Tibial nerve (tissue), 4 donors: ENCODE results near the gene OTOG. TPM values are rescaled to one million over a fixed set of nuclear protein-coding genes. Genes with fewer than 3 reads are reported as not detected.

Experiments
- DNase-seq, 2 donors: peaks; one replicate each; pipeline ENCODE4 v3.0.0-alpha.2; 2019; ENCODE audit warnings: low spot score in 2 of 2
- H3K27ac ChIP-seq, 4 donors: fragments of 200-600 bp; sonication (generic) in 3 of 4; one replicate each; pipeline ENCODE4 v1.5.1; 2017 to 2019; ENCODE audit warnings: mild to moderate bottlenecking in 1 of 4
- H3K27me3 ChIP-seq, 2 donors: fragments of 200-600 bp; sonication (generic) in 1 of 2; one replicate each; pipeline versions ENCODE4 v1.5.1 to v1.6.0; 2017 to 2019
- H3K36me3 ChIP-seq, 3 donors: fragments of 200-600 bp; sonication (generic); one replicate each; pipeline ENCODE4 v1.5.1; 2018 to 2019
- H3K4me1 ChIP-seq, 4 donors: fragments of 200-600 bp; sonication (generic) in 3 of 4; one replicate each; pipeline ENCODE4 v1.5.1; 2017 to 2019
- H3K4me3 ChIP-seq, 4 donors: fragments of 200-600 bp; sonication (generic) in 3 of 4; one replicate each; pipeline ENCODE4 v1.5.1; 2017 to 2019; ENCODE audit warnings: mild to moderate bottlenecking in 1 of 4, moderate library complexity in 1 of 4
- H3K9me3 ChIP-seq, 4 donors: fragments of 200-600 bp; sonication (generic) in 3 of 4; one replicate each; pipeline ENCODE4 v1.5.1; 2017 to 2019
- EP300 ChIP-seq, 2 donors: sonication (generic); formaldehyde crosslinking; IDR thresholded peaks; one replicate each; pipeline ENCODE4 v1.6.1; 2017; ENCODE audit warnings: antibody characterized with exemption in 2 of 2, mild to moderate bottlenecking in 1 of 2
- POLR2A ChIP-seq, 2 donors: fragments of 450-650 bp; IDR thresholded peaks; one replicate each; pipeline ENCODE4 v1.6.1; 2017; ENCODE audit warnings: antibody characterized with exemption in 2 of 2, mild to moderate bottlenecking in 2 of 2, moderate library complexity in 2 of 2
- WGBS, 2 donors: methylation state at CpG; one replicate each; pipeline ENCODE4 v1.1.5; 2018; 5-methylcytosine and 5-hydroxymethylcytosine counted together
- total RNA-seq, 4 donors: library from RNA; depleted of rRNA; stranded (reverse); fragments of >200 nt; gene quantifications; one replicate each; pipeline ENCODE4 v1.1.0, GENCODE V29; 2016
- TF ChIP-seq, protein P1 (sequence below), 5 experiments: fragments of 200-600 bp in 3 of 5; fragments of 450-650 bp in 2 of 5; sonication (generic) in 3 of 5; IDR thresholded peaks; one replicate each; pipeline ENCODE4 v1.5.1; 2016 to 2019; ENCODE audit warnings: antibody characterized with exemption in 5 of 5, mild to moderate bottlenecking in 3 of 5, moderate library complexity in 2 of 5

OTOG gene
- total RNA-seq, 4 donors from 2014 or later, result not detected

DNA sequence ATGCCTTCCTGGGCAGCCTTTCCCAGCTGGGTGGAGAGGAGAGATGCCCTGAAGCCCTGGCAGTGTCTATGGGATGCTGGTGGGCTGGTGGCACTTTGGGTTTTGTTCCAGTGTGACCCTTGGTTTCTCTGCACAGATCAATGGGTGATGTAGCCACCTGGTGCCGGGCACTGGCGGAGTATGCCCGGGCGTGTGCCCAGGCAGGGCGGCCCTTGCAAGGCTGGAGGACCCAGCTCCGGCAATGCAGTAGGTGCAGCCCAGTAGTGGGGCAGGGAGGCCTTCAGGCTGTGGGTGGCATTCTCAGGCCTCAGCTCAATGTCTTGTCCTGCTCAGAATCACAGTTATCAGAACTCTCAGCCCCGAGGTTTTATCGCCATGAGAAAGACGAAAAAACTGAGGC lies 11.9 kb downstream of the OTOG start:
- WGBS, 2 donors, result 87 to 89% methylated on average over 6 to 9 of the region's 9 CpGs
- no peak for DNase-seq
- Histone ChIP-seq H3K27ac (no peak overlapping the region), H3K27me3 (no peaks in the 10 kb centered on the region), H3K9me3 (no peaks in the 10 kb centered on the region), H3K4me1 (no peaks in the 10 kb centered on the region), H3K4me3 (no peak overlapping the region), H3K36me3 (no peaks in the 10 kb centered on the region)
- no peak for TF ChIP-seq POLR2A (IDR thresholded peaks at IDR 0.05)
- no peak for TF ChIP-seq EP300 (IDR thresholded peaks at IDR 0.05)
- TF ChIP-seq, protein P1, sequence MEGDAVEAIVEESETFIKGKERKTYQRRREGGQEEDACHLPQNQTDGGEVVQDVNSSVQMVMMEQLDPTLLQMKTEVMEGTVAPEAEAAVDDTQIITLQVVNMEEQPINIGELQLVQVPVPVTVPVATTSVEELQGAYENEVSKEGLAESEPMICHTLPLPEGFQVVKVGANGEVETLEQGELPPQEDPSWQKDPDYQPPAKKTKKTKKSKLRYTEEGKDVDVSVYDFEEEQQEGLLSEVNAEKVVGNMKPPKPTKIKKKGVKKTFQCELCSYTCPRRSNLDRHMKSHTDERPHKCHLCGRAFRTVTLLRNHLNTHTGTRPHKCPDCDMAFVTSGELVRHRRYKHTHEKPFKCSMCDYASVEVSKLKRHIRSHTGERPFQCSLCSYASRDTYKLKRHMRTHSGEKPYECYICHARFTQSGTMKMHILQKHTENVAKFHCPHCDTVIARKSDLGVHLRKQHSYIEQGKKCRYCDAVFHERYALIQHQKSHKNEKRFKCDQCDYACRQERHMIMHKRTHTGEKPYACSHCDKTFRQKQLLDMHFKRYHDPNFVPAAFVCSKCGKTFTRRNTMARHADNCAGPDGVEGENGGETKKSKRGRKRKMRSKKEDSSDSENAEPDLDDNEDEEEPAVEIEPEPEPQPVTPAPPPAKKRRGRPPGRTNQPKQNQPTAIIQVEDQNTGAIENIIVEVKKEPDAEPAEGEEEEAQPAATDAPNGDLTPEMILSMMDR (IDR thresholded peaks at IDR 0.05), result no peak

DNA sequence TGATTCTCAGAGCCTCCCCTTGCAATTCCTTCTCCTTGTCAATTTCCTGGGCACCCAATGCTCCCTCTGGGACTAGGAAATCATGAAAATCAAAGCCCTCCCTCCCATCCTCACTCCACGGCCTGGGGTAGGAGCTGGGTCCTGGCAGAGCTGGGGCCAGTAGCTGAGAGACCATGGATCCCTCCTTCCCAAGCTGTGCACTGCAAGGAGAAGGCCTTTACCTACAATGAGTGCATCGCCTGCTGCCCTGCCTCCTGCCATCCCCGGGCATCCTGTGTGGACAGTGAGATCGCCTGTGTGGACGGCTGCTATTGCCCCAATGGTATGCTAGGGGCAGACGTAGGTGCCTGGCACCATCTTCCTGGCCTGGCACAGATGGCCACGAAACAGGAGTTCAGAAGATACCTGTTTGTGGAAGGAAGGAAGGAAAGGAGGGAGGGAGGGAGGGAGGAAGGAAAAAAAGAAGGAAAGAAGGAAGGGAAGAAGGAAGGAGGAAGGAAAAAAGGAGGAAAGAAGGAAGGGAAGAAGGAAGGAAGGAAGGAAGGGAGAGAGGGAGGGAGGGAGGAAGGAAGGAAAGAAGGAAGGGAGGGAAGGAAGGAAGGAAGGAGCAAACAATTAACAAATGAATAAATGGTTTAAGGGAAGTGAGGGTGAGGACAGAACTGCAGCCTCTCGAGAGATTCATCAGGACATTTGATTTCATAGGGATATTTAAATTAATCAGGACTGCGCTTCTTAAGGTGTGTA lies 12.5 kb downstream of the OTOG start:
- H3K36me3 ChIP-seq, result no peaks in the 10 kb centered on the region
- TF ChIP-seq POLR2A (IDR thresholded peaks at IDR 0.05) (no peak), EP300 (IDR thresholded peaks at IDR 0.05) (no peak)
- TF ChIP-seq, protein P1 (IDR thresholded peaks at IDR 0.05), result no peak
- no peaks in the 10 kb centered on the region for H3K4me1 ChIP-seq
- H3K27me3 ChIP-seq, result no peaks in the 10 kb centered on the region
- no peak overlapping the region for H3K27ac ChIP-seq
- H3K9me3 ChIP-seq, result no peaks in the 10 kb centered on the region
- no peak overlapping the region for H3K4me3 ChIP-seq
- DNase-seq, result no peak
- WGBS, 2 donors, result 86% methylated on average over 8 to 9 of the region's 9 CpGs

DNA sequence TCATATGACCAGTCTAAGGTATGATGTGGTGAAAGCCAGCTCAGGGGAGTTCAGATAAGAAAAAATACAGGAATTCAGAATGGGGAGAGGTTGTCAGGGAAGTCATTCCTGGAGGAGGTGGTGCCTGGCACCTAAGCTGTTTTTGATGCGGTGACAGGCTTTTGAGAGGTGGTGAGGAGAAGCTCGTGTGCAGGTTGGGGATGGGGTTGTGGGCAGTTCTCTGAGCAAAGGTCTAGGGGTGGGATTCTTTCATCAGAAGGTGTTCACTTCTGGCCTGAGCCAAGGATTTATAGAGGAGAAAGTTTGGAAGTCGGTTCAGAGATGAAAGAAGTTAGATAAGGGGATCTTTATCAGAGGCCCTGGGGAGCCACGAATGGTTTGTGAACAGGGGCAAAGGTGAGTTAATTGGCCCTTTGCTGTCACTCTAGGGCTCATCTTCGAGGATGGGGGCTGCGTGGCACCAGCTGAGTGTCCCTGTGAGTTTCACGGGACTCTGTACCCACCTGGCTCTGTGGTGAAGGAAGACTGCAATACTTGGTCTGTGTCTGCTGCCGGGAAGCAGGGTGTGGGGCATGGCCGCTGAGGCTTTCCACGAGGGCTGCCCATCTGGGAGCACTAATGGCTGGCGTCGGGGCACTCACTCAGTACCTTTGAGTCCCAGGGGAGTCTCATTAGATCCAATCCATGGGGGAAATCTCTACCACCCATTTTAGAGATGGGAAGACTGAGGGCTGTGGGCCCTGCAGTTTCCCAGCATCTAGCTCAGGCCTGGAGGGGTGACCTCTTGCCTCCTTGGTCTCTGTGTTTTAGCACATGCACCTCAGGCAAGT lies 13.4 kb downstream of the OTOG start:
- no peak for DNase-seq
- WGBS, 2 donors, result 62 to 64% methylated on average over 12 of the region's 12 CpGs
- no peaks in the 10 kb centered on the region for H3K4me1 ChIP-seq
- H3K27ac ChIP-seq, result no peak overlapping the region
- TF ChIP-seq EP300 (IDR thresholded peaks at IDR 0.05) (no peak), POLR2A (IDR thresholded peaks at IDR 0.05) (no peak)
- TF ChIP-seq, protein P1 (IDR thresholded peaks at IDR 0.05), result no peak
- no peak overlapping the region for H3K4me3 ChIP-seq
- H3K36me3 ChIP-seq, result no peaks in the 10 kb centered on the region
- H3K27me3 ChIP-seq, result no peaks in the 10 kb centered on the region
- H3K9me3 ChIP-seq, result no peaks in the 10 kb centered on the region

DNA sequence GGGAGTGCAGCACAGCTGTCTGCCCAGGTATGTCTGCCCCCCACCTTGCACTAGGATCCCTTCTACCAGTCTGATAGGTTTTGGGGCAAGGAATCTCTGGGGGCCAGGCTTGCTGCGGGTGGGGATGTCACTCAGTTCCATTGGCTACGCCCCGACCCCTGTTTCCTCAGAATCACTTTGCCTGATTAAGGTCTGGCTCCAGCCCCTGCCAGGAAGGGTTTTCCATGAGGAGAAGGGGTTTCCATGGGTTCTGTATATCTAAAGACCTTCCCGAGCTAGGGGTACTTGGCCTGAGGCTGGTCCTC lies 14.0 kb downstream of the OTOG start:
- TF ChIP-seq POLR2A (IDR thresholded peaks at IDR 0.05), result no peak
- TF ChIP-seq, protein P1 (IDR thresholded peaks at IDR 0.05), result no peak
- 81 to 100% methylated on average over 3 to 4 of the region's 4 CpGs for WGBS, 2 donors
- DNase-seq, result no peak

DNA sequence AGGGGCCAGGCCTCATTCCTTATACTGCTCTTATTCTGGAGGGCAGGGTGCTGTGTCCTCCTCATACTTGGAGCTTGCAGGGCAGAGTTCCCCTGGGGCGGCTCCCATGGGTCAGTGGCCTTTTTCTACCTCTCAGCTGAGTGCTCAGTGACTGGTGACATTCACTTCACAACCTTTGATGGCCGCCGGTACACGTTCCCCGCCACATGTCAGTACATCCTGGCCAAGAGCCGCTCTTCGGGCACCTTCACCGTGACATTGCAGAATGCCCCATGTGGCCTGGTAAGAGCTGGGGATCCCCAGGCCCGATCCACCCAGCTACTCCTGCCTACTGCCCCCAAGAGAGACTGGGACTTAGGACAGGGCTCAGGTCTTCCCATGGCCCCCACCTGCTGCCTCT lies 14.5 kb downstream of the OTOG start:
- no peaks in the 10 kb centered on the region for H3K9me3 ChIP-seq
- 90 to 91% methylated on average over 9 of the region's 9 CpGs for WGBS, 2 donors
- no peaks in the 10 kb centered on the region for H3K4me1 ChIP-seq
- H3K36me3 ChIP-seq, result no peaks in the 10 kb centered on the region
- no peak overlapping the region for H3K4me3 ChIP-seq
- H3K27me3 ChIP-seq, result no peaks in the 10 kb centered on the region
- DNase-seq, result no peak
- no peak overlapping the region for H3K27ac ChIP-seq
- TF ChIP-seq, protein P1 (IDR thresholded peaks at IDR 0.05), result no peak
- TF ChIP-seq POLR2A (IDR thresholded peaks at IDR 0.05) (no peak), EP300 (IDR thresholded peaks at IDR 0.05) (no peak)

More for the DNA sequence above, 14.0 kb downstream of the OTOG start:
- no peak overlapping the region for H3K4me3 ChIP-seq
- H3K36me3 ChIP-seq, result no peaks in the 10 kb centered on the region
- no peak overlapping the region for H3K27ac ChIP-seq
- H3K9me3 ChIP-seq, result no peaks in the 10 kb centered on the region
- H3K27me3 ChIP-seq, result no peaks in the 10 kb centered on the region
- H3K4me1 ChIP-seq, result no peaks in the 10 kb centered on the region
